HG03108 (cell line): ENCODE results near the gene FTSJ1.
"Not testable (repeated sequence)": the region's sequence is repeated elsewhere in the genome, so short reads cannot be mapped to it uniquely, and the experiment has no call there.

Experiments used
- ATAC-seq: cut with Tn5 transposase; IDR thresholded peaks from one replicate; pipeline ENCODE4 v1.9.1; 2021; ENCODE audit warnings: moderate library complexity; ENCODE audit not compliant: unreplicated experiment

Gene FTSJ1

GRCh38 chrX:48475774-48476577, at the start of gene FTSJ1:
TSS of gene FTSJ1 (plus strand) at chrX:48476199. CDS start at chrX:48478048, 1,849 bp downstream.
- peak; percentile 75 for ATAC-seq

- not testable (repeated sequence) for ATAC-seq
Measured at GRCh38 chrX:48427027-48427716, 48.8 kb upstream of the FTSJ1 start.

GRCh38 chrX:48429606-48430005, 46.4 kb upstream of the FTSJ1 start:
- not testable (repeated sequence) for ATAC-seq

- not testable (repeated sequence) for ATAC-seq
Measured at GRCh38 chrX:48430166-48430565, 45.8 kb upstream of the FTSJ1 start.

- ATAC-seq: not testable (repeated sequence)
Measured at GRCh38 chrX:48433713-48434112, 42.3 kb upstream of the FTSJ1 start.

- ATAC-seq: not testable (repeated sequence)
Measured at GRCh38 chrX:48447201-48447600, 28.8 kb upstream of the FTSJ1 start.

- ATAC-seq: no peak
Measured at GRCh38 chrX:48450076-48450475, 25.9 kb upstream of the FTSJ1 start.

- ATAC-seq: no peak
Measured at GRCh38 chrX:48451708-48452107, 24.3 kb upstream of the FTSJ1 start.

GRCh38 chrX:48456628-48457331, 19.2 kb upstream of the FTSJ1 start:
- ATAC-seq: no peak

- ATAC-seq: no peak
Measured at GRCh38 chrX:48458711-48459110, 17.3 kb upstream of the FTSJ1 start.

GRCh38 chrX:48459483-48459882, 16.5 kb upstream of the FTSJ1 start:
- no peak for ATAC-seq

- ATAC-seq: no peak
Measured at GRCh38 chrX:48460031-48460430, 16.0 kb upstream of the FTSJ1 start.

- no peak for ATAC-seq
Measured at GRCh38 chrX:48460606-48461005, 15.4 kb upstream of the FTSJ1 start.

- no peak for ATAC-seq
Measured at GRCh38 chrX:48461830-48462229, 14.2 kb upstream of the FTSJ1 start.

GRCh38 chrX:48465336-48465933, 10.6 kb upstream of the FTSJ1 start:
- no peak for ATAC-seq

- no peak for ATAC-seq
Measured at GRCh38 chrX:48466696-48467095, 9.3 kb upstream of the FTSJ1 start.

GRCh38 chrX:48467281-48467761, 8.7 kb upstream of the FTSJ1 start:
- no peak for ATAC-seq

GRCh38 chrX:48468247-48468671, 7.7 kb upstream of the FTSJ1 start:
- no peak for ATAC-seq

GRCh38 chrX:48468693-48469691, 7.0 kb upstream of the FTSJ1 start:
- peak; percentile 55 for ATAC-seq
